ENCODE measurements around the gene CYP1B1.

The CYP1B1 gene

DNA sequence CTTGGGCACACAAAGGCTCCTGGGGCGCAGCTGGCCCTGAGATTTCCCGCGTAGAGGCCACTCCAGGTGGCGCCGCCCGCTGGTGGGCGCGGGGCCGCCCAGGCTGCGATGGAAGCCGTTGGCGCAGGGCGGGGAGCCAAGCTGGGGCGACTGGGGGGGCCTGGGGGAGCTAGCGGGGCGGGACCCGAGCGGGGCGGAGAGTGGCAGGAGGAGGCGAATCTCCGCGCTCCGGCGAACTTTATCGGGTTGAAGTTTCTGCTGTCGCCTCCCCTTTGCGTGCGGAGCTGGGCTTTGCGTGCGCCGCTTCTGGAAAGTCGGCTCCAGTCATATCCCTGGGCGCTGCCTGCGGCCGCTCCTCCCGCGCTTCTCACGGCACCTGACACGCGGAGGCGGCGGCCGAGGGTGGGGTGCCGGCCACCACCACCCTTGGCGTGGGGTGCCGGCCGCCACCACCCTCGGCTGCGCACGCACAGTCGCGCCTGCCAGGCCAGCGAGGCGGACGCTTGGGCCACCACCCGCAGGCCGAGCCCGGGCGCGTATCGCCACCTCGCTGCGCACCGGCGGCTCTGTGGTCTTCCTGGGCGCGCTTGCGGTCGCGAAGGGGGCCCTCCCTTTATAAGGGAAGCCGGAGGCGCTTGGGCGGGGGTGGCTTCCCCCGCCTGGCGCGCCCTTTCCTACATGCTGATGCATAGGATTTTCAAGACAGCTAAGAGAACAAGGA, 919 bp upstream of the CYP1B1 start:
- no peak for FAIRE-seq
- no peak for DNase-seq (ENCODE audit: low spot score)

DNA sequence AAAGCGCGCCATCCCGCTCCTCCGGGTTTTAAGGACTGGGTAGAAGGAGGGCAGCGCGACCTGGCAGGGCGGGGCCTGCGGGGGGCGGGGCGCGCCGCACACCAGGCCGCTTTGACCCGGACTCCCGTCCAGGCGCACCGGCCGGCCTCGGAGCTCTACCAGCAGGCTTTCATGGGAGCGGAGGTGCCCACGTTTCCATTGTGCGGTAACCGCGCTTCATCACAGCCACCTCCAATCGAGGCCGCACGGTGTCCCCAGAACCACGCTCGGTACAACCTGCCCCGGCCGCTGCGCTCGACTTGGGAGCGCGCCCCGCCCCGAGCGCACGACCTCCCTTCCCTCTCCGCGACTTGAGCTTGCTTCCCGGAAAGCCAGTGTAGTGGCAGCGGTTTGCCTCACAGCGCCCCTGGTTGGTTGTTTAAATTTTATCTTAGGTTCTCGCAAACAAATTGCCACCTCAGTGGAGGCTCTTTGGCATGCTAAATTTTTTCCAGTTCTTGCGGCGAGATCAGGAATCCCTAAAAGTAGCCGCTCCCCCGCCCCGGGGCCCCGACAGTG, 280 bp upstream of the CYP1B1 start:
- DNase-seq (ENCODE audit: low spot score) (no peak), FAIRE-seq (no peak)

DNA sequence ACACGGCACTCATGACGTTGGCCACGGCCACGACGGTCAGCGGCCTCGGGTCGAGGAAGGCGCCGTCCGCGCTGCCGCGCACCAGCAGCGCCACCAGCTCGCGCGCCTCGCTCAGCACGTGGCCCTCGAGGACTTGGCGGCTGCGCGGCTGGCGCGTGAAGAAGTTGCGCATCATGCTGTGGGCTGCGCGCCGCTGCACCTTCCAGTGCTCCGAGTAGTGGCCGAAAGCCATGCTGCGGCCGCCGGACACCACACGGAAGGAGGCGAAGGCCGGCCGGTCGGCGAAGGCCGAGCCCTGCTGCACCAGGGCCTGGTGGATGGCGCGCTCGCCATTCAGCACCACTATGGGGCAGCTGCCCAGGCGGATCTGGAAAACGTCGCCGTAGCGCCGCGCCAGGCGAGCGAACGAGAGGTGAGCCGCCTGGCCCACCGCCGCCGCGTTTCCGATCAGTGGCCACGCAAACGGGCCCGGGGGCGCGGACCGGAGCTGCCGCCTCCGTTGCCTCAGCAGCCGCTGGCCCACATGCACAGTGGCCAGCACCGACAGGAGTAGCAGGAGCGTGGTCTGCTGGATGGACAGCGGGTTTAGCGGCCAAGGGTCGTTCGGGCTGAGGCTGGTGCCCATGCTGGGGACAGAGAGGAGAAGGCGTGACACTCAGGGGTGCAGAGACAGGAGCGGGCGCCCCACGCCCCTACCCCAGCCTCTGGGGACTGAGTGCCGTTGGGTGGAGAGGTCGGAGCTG, 1.0 kb downstream of the CYP1B1 start:
- no peak for FAIRE-seq
- no peak for DNase-seq (ENCODE audit: low spot score)

DNA sequence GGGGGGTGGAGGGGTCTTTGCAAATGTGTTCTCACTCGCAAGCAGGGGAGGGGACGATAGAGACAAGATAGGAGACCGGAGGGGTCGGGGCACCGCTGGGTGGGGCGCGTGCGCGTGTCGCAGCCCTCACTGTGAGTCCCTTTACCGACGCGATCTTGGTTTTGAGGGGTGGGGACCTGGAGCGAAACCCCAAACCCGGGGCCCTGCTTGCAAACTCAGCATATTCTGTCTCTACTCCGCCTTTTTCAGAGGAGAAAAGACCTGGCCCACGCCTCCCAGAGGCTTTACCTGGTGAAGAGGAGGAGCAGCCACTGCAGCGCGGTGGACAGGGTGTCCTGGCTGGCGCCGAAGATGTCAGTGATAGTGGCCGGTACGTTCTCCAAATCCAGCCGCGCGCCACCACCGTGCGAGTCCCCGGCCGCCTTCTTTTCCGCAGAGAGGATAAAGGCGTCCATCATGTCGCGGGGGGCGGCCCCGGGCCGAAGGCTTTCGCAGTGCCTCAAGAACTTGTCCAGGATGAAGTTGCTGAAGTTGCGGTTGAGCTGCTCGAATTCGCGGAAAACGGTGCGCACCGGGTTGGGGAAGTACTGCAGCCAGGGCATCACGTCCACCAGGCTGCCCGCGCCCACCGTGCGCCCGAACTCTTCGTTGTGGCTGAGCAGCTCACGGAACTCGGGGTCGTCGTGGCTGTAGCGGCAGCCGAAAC, 1.7 kb downstream of the CYP1B1 start:
- no peak for DNase-seq (ENCODE audit: low spot score)
- no peak for FAIRE-seq

DNA sequence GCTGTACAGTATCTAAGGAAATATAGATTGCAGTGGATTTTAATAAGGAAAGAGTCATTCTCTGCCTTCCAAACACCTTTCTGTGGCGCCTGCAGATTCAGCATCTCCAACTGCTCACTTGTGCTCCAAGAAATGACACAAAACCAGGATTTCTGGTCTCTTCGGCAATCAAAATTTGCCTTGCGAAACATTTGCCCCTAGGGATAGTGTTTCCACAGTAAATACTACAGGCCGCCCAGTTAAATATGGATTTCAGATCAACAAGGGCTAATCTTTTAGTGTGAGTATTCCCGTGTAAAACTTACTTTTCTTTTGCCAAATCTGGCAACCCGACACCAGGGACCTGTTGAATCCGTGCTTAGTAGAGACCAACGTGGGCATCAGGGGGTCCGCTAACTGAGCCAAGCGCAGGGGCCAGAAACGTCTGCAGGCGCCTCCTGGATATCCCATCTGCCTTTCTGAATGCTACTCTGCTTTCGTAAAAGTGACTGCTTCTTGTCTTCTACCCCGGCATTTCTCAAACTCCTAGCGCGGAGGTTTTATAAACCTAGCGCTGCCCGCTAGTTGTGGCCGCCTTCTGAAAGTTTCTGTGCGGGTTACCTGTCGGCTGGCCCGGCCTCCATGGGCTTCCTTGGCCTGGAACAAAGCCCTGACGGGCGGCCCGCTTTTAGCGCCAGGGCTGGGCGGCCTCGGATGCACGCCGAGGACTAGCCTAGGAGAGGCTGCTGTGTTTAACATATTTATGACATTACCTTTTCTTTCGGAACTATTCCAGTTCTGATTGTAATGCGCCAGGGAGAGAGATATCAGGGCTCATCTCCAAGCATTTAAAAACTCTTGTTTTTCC, 2.5 kb downstream of the CYP1B1 start:
- FAIRE-seq, result no peak
- no peak for DNase-seq (ENCODE audit: low spot score)

DNA sequence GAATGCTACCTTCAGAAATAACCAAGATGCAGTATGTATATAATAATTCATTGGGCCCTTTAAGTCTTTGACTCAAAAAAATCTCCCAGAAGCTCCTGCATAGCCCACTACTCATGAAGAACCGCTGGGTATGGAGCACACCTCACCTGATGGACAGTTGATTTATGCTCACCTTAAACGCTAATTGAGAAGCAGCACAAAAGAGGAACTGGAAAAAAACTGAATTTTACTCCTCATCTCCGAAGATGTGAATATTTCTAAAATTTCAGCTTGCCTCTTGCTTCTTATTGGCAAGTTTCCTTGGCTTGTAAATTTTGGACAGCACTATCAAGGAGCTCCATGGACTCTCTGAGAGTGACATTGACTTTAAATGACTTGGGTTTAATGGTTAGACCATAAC, 5.5 kb downstream of the CYP1B1 start:
- FAIRE-seq, result no peak
- DNase-seq (ENCODE audit: low spot score), result no peak

DNA sequence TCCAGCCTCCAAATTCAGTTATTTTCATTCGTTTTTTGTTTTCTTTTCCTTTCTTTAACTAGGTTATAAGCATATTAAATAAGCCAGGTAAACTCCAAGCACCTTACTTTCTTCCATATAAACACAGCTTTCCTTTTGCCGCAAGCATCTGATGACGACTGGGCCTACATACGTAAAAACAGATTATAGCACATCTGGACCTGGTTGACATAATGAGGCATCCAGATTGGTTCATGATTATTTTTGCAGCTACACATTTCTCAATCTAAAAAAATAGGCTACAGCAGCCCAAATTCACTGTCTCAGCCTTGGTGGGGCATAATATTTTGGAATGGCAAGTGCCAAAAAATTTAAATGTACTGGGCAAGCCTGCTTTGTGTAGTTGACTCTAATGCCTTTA, 7.7 kb downstream of the CYP1B1 start:
- DNase-seq (ENCODE audit: low spot score) (no peak), FAIRE-seq (peak; percentile 20)

DNA sequence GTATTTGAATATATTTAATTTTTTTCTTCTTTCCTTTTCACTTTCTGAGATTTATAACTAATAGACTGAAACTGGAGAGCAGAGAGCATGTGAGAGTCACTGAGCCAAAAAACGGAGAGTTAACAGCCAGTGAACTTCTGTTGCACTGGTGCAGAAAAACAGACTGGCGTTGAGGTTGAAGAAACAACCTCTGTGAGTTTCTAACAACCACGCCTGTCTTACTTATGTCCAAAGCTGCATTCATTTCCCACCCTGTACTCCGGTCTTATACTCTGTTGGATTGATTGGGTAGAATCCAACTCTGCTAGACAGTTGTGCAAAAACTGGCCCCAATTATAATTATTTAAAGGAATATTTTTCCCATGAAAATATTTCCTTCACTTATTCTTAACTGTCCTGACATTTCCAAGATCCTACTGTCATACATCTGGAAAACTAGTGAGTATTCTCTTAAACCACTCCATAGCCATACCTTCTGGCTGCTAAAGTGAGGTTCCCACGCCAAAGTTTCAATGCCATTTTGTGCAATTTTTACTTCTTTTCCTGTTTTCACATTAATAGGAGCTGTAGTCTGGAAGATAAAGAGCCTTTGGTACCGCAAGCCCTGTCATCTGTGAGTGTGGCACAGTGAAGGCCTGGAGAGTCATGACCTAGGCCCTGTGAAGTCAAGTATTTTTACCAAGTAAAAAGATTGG, 9.4 kb downstream of the CYP1B1 start:
- FAIRE-seq (no peak), DNase-seq (ENCODE audit: low spot score) (no peak)

DNA sequence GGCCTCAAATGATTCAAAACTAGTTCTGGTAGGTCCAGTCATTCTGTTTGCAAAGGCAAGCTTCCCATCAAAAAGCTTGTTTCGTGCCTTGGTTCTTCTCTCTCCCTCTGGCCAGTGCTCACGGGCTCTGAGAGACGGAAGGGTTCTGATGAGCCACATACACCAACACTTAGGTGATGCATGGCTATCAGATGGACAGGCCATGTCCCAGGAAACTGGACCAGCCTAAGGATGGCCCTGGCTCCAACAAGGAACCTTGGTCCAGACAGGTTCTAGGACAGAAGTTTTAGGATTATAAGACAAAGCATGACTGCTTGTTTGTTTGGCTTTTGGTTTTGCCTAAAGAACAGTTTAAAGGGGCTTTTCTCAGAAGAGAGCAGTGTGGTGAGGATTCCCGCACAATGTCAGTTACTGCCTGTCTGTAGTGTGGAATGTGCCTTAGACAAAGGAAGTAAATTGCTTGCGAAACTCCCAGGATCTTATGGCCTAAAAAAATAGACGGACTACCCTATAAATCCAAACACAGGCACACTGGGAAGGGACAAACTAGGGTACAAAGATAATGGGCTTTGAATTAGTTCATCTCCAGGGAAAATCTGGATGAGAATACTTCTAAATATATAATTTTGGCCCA, 10.3 kb downstream of the CYP1B1 start:
- peak; percentile 65 for FAIRE-seq
- no peak for DNase-seq (ENCODE audit: low spot score)

DNA sequence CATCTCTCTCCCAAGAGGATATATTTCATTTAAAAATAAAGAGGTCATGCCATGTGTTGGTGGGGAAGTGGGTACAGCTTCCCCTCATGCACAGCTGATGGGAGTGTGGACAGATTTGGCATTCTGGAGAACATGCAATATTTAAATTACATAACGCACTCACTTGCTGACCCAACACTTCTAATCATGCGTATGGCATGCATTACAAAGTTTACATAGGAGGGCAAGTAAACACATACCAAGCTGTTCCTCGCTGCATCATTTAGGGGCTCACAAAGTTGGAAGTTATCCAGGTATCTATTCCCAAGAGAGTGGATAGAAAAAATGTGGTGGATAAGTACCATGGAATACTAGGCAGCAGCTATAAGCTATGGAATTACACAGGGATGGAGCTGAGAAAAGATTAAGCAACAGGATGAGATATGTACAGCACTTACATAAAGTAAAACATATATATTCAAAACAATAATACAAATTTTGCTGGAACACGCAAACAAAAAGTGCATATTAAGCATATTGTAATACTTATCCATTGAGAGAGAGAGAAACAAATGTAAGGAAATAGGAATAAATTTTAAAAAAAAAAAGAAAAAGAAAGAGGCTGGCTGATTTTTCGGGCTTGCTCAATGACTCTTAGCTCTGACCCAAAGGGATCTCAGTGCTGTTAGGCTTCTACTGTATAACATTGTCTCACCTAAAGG, 11.0 kb downstream of the CYP1B1 start:
- FAIRE-seq (no peak), DNase-seq (ENCODE audit: low spot score) (no peak)

DNA sequence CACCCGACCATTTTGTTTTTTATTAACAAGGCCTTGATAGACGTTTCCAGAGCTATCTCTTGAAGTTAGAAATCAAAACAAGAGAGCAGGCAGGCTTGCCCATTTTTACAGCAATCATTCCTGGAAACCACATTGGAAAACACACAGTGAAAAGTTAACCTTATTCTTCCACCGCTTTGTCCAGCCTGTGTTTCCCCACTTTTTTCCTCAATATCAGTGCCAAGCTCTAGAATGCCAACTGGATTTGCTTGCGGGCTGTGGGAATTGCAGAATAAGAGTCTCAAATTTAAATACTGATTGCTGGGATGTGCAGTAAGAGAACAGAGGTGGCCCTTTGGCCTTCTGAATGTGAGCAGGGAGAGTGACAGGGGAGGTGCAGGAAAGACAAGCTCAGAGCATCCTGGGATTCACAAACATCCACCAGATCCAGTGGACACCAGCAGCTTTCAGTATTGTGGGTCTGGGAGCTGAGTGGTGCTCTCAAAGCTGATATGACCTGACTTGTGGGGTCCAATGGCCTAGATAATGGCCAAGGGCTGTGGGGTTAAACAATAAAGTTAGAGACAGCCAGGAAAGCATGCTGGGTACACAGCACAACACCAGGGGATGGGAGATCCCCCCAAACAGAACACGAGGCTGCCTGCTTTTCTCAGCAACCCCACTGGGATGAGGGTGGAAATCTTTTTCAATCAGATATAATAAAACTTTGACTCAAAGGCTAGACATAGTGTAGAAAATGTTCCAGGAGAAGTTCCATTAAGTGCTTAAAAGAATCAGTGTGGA, 15.5 kb downstream of the CYP1B1 start:
- FAIRE-seq (no peak), DNase-seq (ENCODE audit: low spot score) (no peak)

DNA sequence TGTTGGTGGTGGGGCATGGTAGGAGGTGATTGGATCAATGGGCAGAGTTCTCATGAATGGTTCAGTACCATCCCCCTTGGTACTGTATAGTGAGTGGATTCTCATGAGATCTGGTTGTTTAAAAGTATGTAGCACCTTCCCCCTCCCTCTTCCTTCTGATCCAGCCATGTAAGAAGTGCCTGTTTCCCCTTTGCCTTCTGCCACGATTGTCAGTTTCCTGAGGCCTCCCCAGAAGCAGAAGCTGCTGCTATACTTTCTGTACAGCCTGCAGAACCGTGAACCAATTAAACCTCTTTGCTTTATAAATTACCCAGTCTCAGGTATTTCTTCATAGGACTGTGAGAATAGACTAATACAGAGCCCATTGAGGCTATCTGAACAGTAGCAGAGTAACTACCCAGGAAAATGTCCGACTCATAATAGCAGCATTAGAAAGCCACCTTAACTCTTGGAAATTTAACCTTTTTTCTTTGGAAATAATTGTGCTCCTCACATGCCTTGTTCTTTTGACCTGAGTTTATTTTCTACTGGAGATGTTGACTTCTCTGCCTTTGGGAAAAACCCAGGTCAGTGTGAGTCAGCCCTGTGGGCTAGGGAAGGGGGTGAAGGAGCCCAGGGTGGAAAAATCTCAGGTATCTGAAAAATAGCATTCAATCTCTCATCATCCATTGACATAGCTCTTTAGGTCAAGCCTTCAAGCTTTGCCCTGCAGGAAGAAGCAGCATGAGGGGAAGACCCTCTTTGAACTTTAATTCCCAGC, 18.1 kb downstream of the CYP1B1 start:
- FAIRE-seq, result no peak

DNA sequence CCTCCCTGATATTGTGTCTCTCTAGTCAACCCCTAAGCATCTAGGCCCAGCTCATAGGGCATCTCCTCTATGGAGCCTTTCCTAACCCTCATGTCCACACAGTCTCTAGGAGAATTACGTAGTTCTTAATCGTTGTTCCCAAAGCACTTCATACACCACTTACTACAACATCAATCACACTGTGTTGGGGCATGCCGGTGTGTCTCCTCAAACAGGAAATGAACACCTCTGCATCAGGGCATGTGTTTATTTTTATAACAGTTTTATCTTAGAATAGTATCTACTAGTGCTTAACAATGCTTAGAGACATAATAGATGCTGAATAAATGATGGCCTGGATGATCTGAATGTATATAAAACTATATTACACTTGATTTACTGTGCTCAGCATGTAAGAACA, 19.7 kb downstream of the CYP1B1 start:
- DNase-seq (ENCODE audit: low spot score) (no peak), FAIRE-seq (no peak)

More for the DNA sequence above, 18.1 kb downstream of the CYP1B1 start:
- DNase-seq (ENCODE audit: low spot score), result peak; percentile 67

DNA sequence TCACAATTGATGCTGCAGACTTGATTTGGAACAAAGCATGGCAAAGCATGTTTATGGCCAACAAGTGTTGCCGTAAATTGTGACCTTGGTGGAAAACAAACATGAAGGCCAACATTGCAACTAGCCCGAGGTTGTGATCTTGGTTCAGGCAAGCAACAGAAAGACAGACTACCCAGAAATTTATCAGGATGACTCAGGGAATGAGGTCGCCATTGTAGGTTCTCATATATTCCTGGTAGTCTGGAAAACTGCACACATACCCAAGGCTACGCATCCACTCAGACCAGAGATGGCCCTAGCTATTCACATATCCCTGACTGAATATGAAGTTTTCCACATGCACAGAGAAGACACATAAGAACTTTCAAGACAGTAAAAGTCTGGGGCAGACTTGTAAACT, 30.1 kb downstream of the CYP1B1 start:
- no peak for FAIRE-seq

DNA sequence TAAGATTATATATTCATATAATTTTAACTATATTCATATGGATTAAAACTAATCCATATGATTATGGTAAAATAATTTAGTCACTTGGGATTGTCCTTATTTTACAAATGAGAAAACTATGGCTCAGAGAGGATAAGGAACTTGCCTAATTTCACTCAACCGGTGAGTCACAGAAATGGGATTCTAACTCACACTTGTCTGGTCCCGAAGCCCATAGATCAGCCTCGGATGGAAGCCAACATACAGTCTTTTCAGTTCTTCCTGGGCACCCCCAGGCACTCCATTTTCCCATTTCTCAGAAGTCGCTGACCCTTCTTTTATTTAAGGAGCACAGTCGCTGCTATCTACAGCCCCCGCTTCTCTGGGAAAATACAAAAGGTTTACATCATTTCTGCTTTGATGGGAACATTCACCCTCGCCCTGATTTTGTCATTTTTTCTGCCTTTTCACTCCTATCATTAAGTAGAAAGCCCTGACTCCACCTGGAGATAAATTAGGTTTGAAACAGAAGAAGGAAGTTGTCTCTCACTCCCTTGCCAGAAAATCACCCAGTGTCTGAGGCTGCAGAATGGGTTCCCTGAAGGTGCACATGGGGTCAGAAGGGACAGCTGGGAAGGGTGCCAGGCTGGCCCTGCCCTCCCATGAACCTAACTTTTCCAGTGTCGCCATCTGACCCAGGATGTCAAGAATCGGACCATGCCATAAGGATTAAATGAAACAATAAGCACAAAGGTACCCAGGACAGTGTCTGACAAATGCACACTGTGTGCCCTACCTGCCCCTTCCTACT, 36.6 kb downstream of the CYP1B1 start:
- FAIRE-seq, result no peak
- no peak for DNase-seq (ENCODE audit: low spot score)

More for the DNA sequence above, 30.1 kb downstream of the CYP1B1 start:
- DNase-seq (ENCODE audit: low spot score), result no peak

DNA sequence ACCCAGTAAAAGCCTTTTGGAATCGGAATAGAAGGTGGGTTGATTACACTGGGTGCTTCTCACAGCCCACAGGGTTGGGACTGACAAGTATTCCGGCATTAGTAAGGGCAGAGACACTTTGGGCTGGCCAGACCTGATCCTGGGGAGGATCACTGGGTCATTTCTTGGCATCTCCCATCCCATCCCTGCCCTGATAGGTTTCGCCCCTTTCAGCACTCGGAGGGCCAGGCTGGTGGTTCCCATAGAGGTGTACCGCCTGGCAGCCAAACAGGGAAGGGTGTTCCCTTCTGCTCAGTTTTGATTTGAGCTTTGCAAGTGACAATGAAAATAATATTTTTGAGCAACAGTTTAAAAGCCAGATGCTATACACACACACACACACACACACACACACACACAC, 37.3 kb downstream of the CYP1B1 start:
- FAIRE-seq (no peak), DNase-seq (ENCODE audit: low spot score) (no peak)
